Stimulated activated naive CD8-positive, alpha-beta T cell treated with anti-CD3 and anti-CD28 coated beads, Interleukin-15, Interleukin-2, amounts not matched to agents 100 ng/mL and 50 ng/mL, for 24 hours (primary cell): ENCODE measurements around the gene KRTAP3-2.

Experiments
- H3K27ac Mint-ChIP-seq: one replicate; pipeline ENCODE4 v1.8.0; 2021; ENCODE audit warnings: mild to moderate bottlenecking, mixed read lengths
- H3K27me3 Mint-ChIP-seq: one replicate; pipeline ENCODE4 v1.8.0; 2021; ENCODE audit warnings: mixed read lengths
- H3K36me3 Mint-ChIP-seq: one replicate; pipeline ENCODE4 v1.8.0; 2021; ENCODE audit warnings: low read depth, mixed read lengths
- H3K4me1 Mint-ChIP-seq: one replicate; pipeline ENCODE4 v1.8.0; 2021; ENCODE audit warnings: low read depth, mixed read lengths
- H3K4me3 Mint-ChIP-seq: one replicate; pipeline ENCODE4 v1.8.0; 2021; ENCODE audit warnings: mild to moderate bottlenecking, mixed read lengths
- H3K9me3 Mint-ChIP-seq: one replicate; pipeline ENCODE4 v1.8.0; 2021; ENCODE audit warnings: mixed read lengths

The KRTAP3-2 gene

GRCh38 chr17:40961591-40961990, 38.1 kb downstream of the KRTAP3-2 start:
- H3K27me3 Mint-ChIP-seq, result peaks cover 10% of the 10 kb centered on the region
- no peak overlapping the region for H3K27ac Mint-ChIP-seq
- H3K36me3 Mint-ChIP-seq, result no peaks in the 10 kb centered on the region
- H3K4me3 Mint-ChIP-seq, result no peak overlapping the region
- no peaks in the 10 kb centered on the region for H3K4me1 Mint-ChIP-seq
- H3K9me3 Mint-ChIP-seq, result no peaks in the 10 kb centered on the region

DNA sequence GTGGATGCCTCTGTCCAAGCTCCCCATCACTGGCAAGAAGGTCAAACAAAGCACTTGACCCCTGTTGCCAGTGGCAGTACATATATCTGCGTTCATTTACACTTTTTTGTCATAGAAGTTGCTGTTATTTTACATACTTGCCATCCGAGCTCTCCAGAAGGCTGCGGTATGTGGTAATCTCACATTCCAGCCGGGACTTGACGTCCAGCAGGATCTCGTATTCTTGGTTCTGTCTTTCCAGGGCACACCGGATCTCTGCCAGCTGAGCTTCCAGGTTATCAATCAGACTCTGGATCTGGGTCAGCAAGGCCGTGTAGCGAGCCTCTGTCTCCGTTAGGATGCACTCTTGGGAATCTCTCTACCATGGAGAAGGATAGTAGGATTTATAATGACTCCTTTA, 39.6 kb downstream of the KRTAP3-2 start:
- Mint-ChIP-seq H3K4me1 (no peaks in the 10 kb centered on the region), H3K27me3 (peaks cover 5% of the 10 kb centered on the region), H3K27ac (no peak overlapping the region)

DNA sequence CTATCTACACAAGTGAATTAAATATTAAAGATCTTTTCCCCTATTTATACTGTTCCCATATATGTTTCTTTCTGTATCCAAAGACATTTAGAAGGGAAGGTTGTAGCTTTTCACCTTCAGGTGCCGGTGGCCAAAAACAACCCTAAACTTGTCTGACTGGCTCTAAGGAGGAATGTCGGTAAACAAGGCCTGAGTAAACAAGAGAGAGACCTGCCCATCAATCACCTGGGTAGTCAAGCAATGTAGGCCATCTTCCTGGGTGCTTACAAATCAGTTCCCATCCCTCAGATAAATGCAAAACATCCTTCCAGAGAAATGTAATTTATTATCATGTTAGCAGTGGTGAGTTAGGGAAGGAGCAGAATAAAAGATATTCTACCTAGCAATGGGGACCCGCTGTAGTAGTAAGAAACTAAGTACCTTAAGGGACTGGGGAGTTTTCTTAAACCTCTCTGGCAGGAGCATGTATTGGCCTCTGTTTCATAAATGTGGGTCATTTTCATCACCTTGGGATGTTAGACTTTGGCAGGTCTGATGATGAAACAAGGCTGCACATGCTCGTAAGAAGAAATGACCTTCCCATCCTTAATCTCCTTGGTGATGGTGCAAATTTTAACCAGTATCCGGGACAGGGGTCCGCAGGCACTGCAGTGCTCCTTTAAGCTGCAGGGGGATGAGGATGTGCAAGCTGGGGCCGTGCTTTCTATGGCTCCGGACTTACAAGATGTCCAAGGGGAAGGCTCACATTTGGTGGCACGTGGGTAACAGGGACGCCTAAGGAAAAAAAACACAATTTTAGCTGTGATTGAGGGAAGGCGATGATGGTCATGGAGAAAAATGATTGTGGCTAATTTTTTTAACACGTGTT, 41.4 kb downstream of the KRTAP3-2 start:
- H3K27me3 Mint-ChIP-seq, result peaks cover 4% of the 10 kb centered on the region

More for the DNA sequence above, 39.6 kb downstream of the KRTAP3-2 start:
- Mint-ChIP-seq H3K9me3 (no peaks in the 10 kb centered on the region), H3K36me3 (no peaks in the 10 kb centered on the region), H3K4me3 (no peak overlapping the region)

DNA sequence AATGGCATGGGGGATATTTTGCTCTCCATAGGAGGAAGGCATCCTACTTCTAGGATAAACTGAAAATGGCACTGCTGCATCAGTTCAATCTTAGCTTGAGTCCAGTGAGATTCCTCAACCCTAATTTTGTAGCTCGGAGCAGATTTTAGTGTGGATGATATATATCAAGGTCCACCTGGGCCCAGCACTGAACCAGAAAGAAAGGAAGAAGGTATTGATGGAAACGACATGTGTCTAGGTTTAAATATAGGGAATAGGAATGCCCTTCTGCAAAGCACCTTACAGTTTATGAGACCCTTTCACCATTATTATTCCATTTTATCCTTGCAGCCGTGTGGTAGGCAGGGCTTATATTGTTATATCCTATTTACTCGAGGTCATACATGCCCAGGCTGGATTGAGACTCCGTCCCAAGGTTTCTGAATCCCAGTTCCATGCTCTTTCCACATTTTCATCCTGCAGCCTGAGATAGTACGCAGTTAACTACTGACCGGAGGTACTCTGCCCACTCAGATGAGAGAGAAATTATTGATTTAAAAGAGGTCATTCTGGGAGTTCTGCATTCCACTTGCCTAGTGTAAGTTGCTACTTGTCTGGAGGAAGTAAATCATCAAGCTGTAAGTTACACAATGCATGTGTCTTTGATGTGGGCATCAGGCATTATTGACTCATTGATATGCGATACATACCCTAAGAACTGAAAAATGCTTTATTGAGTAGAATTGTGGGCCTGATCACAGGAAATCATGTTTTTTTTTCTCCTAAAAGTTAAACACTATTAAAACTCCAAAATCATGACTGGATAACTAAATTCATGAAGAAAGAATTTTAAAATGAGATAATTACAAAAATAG, 43.1 kb downstream of the KRTAP3-2 start:
- H3K4me1 Mint-ChIP-seq, result no peaks in the 10 kb centered on the region
- no peak overlapping the region for H3K27ac Mint-ChIP-seq
- no peaks in the 10 kb centered on the region for H3K9me3 Mint-ChIP-seq
- no peak overlapping the region for H3K4me3 Mint-ChIP-seq
- H3K36me3 Mint-ChIP-seq, result no peaks in the 10 kb centered on the region
- peaks cover 13% of the 10 kb centered on the region for H3K27me3 Mint-ChIP-seq

More for the DNA sequence above, 41.4 kb downstream of the KRTAP3-2 start:
- H3K36me3 Mint-ChIP-seq, result no peaks in the 10 kb centered on the region
- no peaks in the 10 kb centered on the region for H3K4me1 Mint-ChIP-seq
- H3K27ac Mint-ChIP-seq, result no peak overlapping the region
- H3K4me3 Mint-ChIP-seq, result no peak overlapping the region
- H3K9me3 Mint-ChIP-seq, result no peaks in the 10 kb centered on the region

DNA sequence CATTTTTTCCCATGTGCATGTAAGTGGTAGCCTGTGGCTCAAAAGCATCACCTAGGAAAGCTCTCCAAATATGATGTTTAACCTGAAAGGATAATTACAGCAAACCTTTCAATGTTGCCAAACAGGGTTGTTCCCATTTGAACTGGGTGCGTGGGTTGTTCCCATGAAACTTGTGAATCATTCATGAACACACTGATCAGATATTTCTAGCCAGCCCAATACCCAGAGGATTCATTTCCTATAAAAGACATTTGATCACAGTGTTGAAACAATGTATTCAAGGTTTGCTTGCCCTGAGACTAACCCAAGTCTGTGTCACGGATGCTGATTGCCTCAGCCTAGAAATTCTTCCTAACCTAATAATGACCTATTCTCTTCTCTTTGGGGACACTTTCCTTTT, 45.8 kb downstream of the KRTAP3-2 start:
- Mint-ChIP-seq H3K4me1 (peaks cover 2% of the 10 kb centered on the region), H3K9me3 (no peaks in the 10 kb centered on the region), H3K4me3 (no peak overlapping the region), H3K36me3 (no peaks in the 10 kb centered on the region), H3K27me3 (peaks cover 34% of the 10 kb centered on the region), H3K27ac (no peak overlapping the region)

GRCh38 chr17:40952661-40953060, 47.0 kb downstream of the KRTAP3-2 start:
- Mint-ChIP-seq H3K9me3 (no peaks in the 10 kb centered on the region), H3K4me3 (no peak overlapping the region), H3K27me3 (peaks cover 46% of the 10 kb centered on the region), H3K4me1 (peaks cover 4% of the 10 kb centered on the region), H3K36me3 (no peaks in the 10 kb centered on the region), H3K27ac (no peak overlapping the region)

DNA sequence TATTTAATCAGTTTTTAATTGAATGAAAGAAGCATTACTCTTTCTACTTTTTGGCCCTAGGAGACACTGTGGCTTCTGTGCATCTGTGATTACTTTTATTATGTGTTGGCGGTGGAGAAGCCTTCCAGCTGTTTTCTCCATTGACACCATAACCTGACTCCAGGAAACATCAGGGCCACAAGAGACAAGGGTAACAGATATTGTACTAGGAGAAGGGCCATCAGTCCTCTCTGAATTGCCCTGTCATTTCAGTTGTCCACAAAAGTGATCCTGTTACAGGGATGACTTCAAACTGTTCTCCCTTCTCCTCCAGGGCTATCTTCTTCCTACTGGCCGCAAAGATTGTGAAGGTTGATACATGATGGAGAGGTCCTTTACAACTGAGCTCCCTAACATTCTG, 47.6 kb downstream of the KRTAP3-2 start:
- Mint-ChIP-seq H3K27me3 (peaks cover 46% of the 10 kb centered on the region), H3K4me1 (peaks cover 4% of the 10 kb centered on the region), H3K4me3 (no peak overlapping the region), H3K36me3 (no peaks in the 10 kb centered on the region), H3K27ac (no peak overlapping the region), H3K9me3 (no peaks in the 10 kb centered on the region)

GRCh38 chr17:40951011-40951622, 48.6 kb downstream of the KRTAP3-2 start:
- no peak overlapping the region for H3K27ac Mint-ChIP-seq
- H3K36me3 Mint-ChIP-seq, result no peaks in the 10 kb centered on the region
- H3K4me3 Mint-ChIP-seq, result no peak overlapping the region
- peaks cover 54% of the 10 kb centered on the region for H3K27me3 Mint-ChIP-seq
- no peaks in the 10 kb centered on the region for H3K9me3 Mint-ChIP-seq
- peaks cover 4% of the 10 kb centered on the region for H3K4me1 Mint-ChIP-seq

GRCh38 chr17:40950176-40950575, 49.5 kb downstream of the KRTAP3-2 start:
- Mint-ChIP-seq H3K36me3 (no peaks in the 10 kb centered on the region), H3K4me3 (no peak overlapping the region), H3K27ac (no peak overlapping the region), H3K4me1 (peaks cover 4% of the 10 kb centered on the region), H3K27me3 (peaks cover 56% of the 10 kb centered on the region), H3K9me3 (no peaks in the 10 kb centered on the region)

GRCh38 chr17:40949418-40949817, 50.3 kb downstream of the KRTAP3-2 start:
- Mint-ChIP-seq H3K36me3 (no peaks in the 10 kb centered on the region), H3K9me3 (no peaks in the 10 kb centered on the region), H3K27me3 (peaks cover 57% of the 10 kb centered on the region), H3K27ac (no peak overlapping the region), H3K4me1 (peaks cover 4% of the 10 kb centered on the region), H3K4me3 (no peak overlapping the region)
